Neural cell (in vitro differentiated cells): Measurements from ENCODE around the gene GRAMD4.

Source experiments
- EP300 ChIP-seq: fragments of 450-650 bp; conservative IDR thresholded peaks from 2 replicates; pipeline ENCODE4 v1.6.1; 2014; ENCODE audit warnings: antibody characterized with exemption, mild to moderate bottlenecking, moderate library complexity; ENCODE audit not compliant: poor library complexity, severe bottlenecking
- EZH2 ChIP-seq: fragments of 200-600, 300-800 bp; shearing (Covaris generic), sonication (generic); IDR thresholded peaks from 2 replicates; pipeline ENCODE4 v1.6.1; 2014; ENCODE audit warnings: antibody characterized with exemption, low read length, borderline replicate concordance, mild to moderate bottlenecking; ENCODE audit not compliant: insufficient read depth, poor library complexity, severe bottlenecking
- POLR2AphosphoS5 ChIP-seq: IDR thresholded peaks from 2 replicates; pipeline ENCODE4 v1.6.1; 2012
- RAD21 ChIP-seq: fragments of 450-650 bp; conservative IDR thresholded peaks from 2 replicates; pipeline ENCODE4 v1.6.1; 2014; ENCODE audit warnings: antibody characterized with exemption, mild to moderate bottlenecking, moderate library complexity
- REST ChIP-seq: IDR thresholded peaks from 2 replicates; pipeline ENCODE4 v1.6.1; 2012; ENCODE audit warnings: borderline replicate concordance
- SMC3 ChIP-seq: fragments of 450-650 bp; conservative IDR thresholded peaks from 2 replicates; pipeline ENCODE4 v1.6.1; 2014; ENCODE audit warnings: antibody characterized with exemption, mild to moderate bottlenecking, moderate library complexity; ENCODE audit not compliant: poor library complexity
- TAF1 ChIP-seq: IDR thresholded peaks from 2 replicates; pipeline ENCODE4 v1.6.1; 2012; ENCODE audit warnings: low read depth
- TF ChIP-seq, protein P1 (sequence below): fragments of 450-650 bp; IDR thresholded peaks from 2 replicates; pipeline ENCODE4 v1.5.1; 2014; ENCODE audit warnings: antibody characterized with exemption, mild to moderate bottlenecking, moderate library complexity; ENCODE audit not compliant: poor library complexity, severe bottlenecking

GRCh38 chr22:46674367-46674781 is 54.2 kb downstream of the GRAMD4 start:
- TF ChIP-seq, protein P1, sequence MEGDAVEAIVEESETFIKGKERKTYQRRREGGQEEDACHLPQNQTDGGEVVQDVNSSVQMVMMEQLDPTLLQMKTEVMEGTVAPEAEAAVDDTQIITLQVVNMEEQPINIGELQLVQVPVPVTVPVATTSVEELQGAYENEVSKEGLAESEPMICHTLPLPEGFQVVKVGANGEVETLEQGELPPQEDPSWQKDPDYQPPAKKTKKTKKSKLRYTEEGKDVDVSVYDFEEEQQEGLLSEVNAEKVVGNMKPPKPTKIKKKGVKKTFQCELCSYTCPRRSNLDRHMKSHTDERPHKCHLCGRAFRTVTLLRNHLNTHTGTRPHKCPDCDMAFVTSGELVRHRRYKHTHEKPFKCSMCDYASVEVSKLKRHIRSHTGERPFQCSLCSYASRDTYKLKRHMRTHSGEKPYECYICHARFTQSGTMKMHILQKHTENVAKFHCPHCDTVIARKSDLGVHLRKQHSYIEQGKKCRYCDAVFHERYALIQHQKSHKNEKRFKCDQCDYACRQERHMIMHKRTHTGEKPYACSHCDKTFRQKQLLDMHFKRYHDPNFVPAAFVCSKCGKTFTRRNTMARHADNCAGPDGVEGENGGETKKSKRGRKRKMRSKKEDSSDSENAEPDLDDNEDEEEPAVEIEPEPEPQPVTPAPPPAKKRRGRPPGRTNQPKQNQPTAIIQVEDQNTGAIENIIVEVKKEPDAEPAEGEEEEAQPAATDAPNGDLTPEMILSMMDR, result no peak
- TF ChIP-seq TAF1 (no peak), EZH2 (no peak), SMC3 (no peak), POLR2AphosphoS5 (no peak), REST (no peak), EP300 (no peak), RAD21 (no peak)
